Keratinocyte (primary cell): Measurements from ENCODE around the gene MYL6. TPM values are rescaled to one million over a fixed set of nuclear protein-coding genes. Genes with fewer than 3 reads are reported as not detected.

Experiments used
- DNase-seq: peaks from one replicate; pipeline ENCODE4 v3.0.0-alpha.2; 2011; ENCODE audit warnings: low read depth, missing footprints, low spot score
- FAIRE-seq: peaks from 2 replicates; lab custom pipeline; 2011; peaks lifted over from hg19 to GRCh38; lab: Jason Lieb, UNC
- H2AFZ ChIP-seq: 2 replicates; pipeline ENCODE4 v1.6.0; 2012; ENCODE audit warnings: low read length, control low read depth, inconsistent platforms; ENCODE audit not compliant: control insufficient read depth
- H3K27ac ChIP-seq: 2 replicates; pipeline ENCODE4 v1.5.1; 2011; ENCODE audit warnings: low read length; ENCODE audit not compliant: control insufficient read depth, insufficient read depth
- H3K27me3 ChIP-seq: 3 replicates; pipeline ENCODE4 v1.6.0; 2011; ENCODE audit warnings: low read length; ENCODE audit not compliant: control insufficient read depth, insufficient read depth; ENCODE audit errors: extremely low read depth
- H3K36me3 ChIP-seq, 2 experiments: 2 replicates in 1 of 2; 3 replicates in 1 of 2; pipeline ENCODE4 v1.5.1; 2011; ENCODE audit warnings: low read length in 2 of 2, mild to moderate bottlenecking in 1 of 2; ENCODE audit not compliant: control insufficient read depth in 2 of 2, insufficient read depth in 2 of 2; ENCODE audit errors: extremely low read depth in 1 of 2
- H3K4me1 ChIP-seq: 3 replicates; pipeline ENCODE4 v1.5.1; 2011; ENCODE audit warnings: low read length; ENCODE audit not compliant: control insufficient read depth, insufficient read depth; ENCODE audit errors: extremely low read depth
- H3K4me2 ChIP-seq: 3 replicates; pipeline ENCODE4 v1.6.0; 2011; ENCODE audit warnings: low read depth, low read length; ENCODE audit not compliant: control insufficient read depth, insufficient read depth; ENCODE audit errors: extremely low read depth
- H3K4me3 ChIP-seq, 3 experiments: fragments of 200-600 bp in 1 of 3; sonication (generic) in 1 of 3; 2 replicates in 2 of 3; 3 replicates in 1 of 3; pipeline ENCODE4 v1.5.1; 2011 to 2016; ENCODE audit warnings: low read length in 3 of 3, mild to moderate bottlenecking in 3 of 3, control low read depth in 2 of 3, inconsistent platforms in 1 of 3, low read depth in 1 of 3, mixed read lengths in 1 of 3, mixed run types in 1 of 3, moderate library complexity in 1 of 3; ENCODE audit not compliant: control insufficient read depth in 2 of 3, insufficient read depth in 2 of 3; ENCODE audit errors: extremely low read depth in 1 of 3
- H3K79me2 ChIP-seq: 2 replicates; pipeline ENCODE4 v1.6.0; 2012; ENCODE audit warnings: low read length; ENCODE audit not compliant: control insufficient read depth, insufficient read depth
- H3K9ac ChIP-seq: 3 replicates; pipeline ENCODE4 v1.6.0; 2011; ENCODE audit warnings: low read length; ENCODE audit not compliant: control insufficient read depth, insufficient read depth; ENCODE audit errors: extremely low read depth
- H3K9me1 ChIP-seq: 3 replicates; pipeline ENCODE4 v1.6.0; 2011; ENCODE audit warnings: low read length; ENCODE audit not compliant: control insufficient read depth, insufficient read depth; ENCODE audit errors: extremely low read depth
- H3K9me3 ChIP-seq: 2 replicates; pipeline ENCODE4 v1.5.1; 2012; ENCODE audit warnings: low read depth, low read length; ENCODE audit not compliant: control insufficient read depth
- H4K20me1 ChIP-seq: 3 replicates; pipeline ENCODE4 v1.6.0; 2011; ENCODE audit warnings: low read length; ENCODE audit not compliant: control insufficient read depth, insufficient read depth; ENCODE audit errors: extremely low read depth
- CTCF ChIP-seq, 3 experiments: IDR thresholded peaks in 1 of 3; conservative IDR thresholded peaks in 1 of 3; optimal IDR thresholded peaks in 1 of 3; 2 replicates in 2 of 3; 3 replicates in 1 of 3; pipeline versions ENCODE3 to v1.5.1; 2011; ENCODE audit warnings: low read length in 3 of 3, mild to moderate bottlenecking in 3 of 3, moderate library complexity in 2 of 3, control low read depth in 1 of 3, inconsistent platforms in 1 of 3; ENCODE audit not compliant: insufficient read depth in 2 of 3; ENCODE audit errors: extremely low read depth in 1 of 3
- EZH2 ChIP-seq: IDR thresholded peaks from one replicate; pipeline ENCODE4 v1.6.1; 2012; ENCODE audit warnings: inconsistent platforms, mild to moderate bottlenecking, low read length, moderate library complexity
- dilution Hi-C: fragments of 300-500 bp; cut with MboI; formaldehyde crosslinking; loops from one replicate; pipeline ENCODE4 v1.7.0; 2020; ENCODE audit warnings: low sequenced_read_pairs; ENCODE audit not compliant: extremely low pct_ligation_motif_present
- polyA minus RNA-seq, 3 experiments: library from RNA; depleted of rRNA, polyadenylated mRNA; stranded (reverse); fragments of >200 nt; gene quantifications; 1 replicate in 1 of 3; 2 replicates in 1 of 3; 3 replicates in 1 of 3; pipeline ENCODE4 v1.2.3, GENCODE V29; 2011
- polyA plus RNA-seq, 5 experiments: library from polyadenylated mRNA; depleted of rRNA in 3 of 5; stranded (reverse) in 3 of 5; stranded (forward) in 1 of 5; unstranded in 1 of 5; fragments of >200 nt; gene quantifications; 1 replicate in 1 of 5; 2 replicates in 3 of 5; 3 replicates in 1 of 5; pipeline versions ENCODE4 v1.2.1 to v1.2.3, GENCODE V29; 2011 to 2012; ENCODE audit warnings: missing spikeins in 2 of 5, low read depth in 1 of 5, low replicate concordance in 1 of 5

MYL6 gene
- 3,666 to 4,542 TPM (median 4,521 TPM) in 3 replicates for polyA plus RNA-seq
- 3,303 TPM for polyA plus RNA-seq (2011; ENCODE audit: low read depth)
- polyA plus RNA-seq (2011; cell fraction: cytosol; rRNA removed) = 4,238 and 5,249 TPM in 2 replicates
- 2,592 and 2,714 TPM in 2 replicates for polyA plus RNA-seq (2011; cell fraction: nucleus; rRNA removed)
- 2,021 and 2,926 TPM in 2 replicates for polyA plus RNA-seq (2012; ENCODE audit: low replicate concordance)
- 862 to 923 TPM (median 864 TPM) in 3 replicates for polyA minus RNA-seq
- 780 TPM for polyA minus RNA-seq (2011; cell fraction: cytosol; rRNA and poly(A)+ RNA removed)
- 337 and 450 TPM in 2 replicates for polyA minus RNA-seq (2011; cell fraction: nucleus; rRNA and poly(A)+ RNA removed)

- DNase-seq (peak; percentile 96), FAIRE-seq (peak; percentile 71)
- Histone ChIP-seq H3K9me1 (no peaks in the 10 kb centered on the region), H3K4me3 (peak within 1 kb of the TSS; percentile 84 to 98 (median 89)), H2AFZ (peak within 1 kb of the TSS; percentile 84), H3K27me3 (no peaks in the 10 kb centered on the region), H3K36me3 (peaks cover 35 to 38% of the 10 kb centered on the region in 2 experiments), H3K27ac (peak within 1 kb of the TSS; percentile 98), H3K79me2 (peaks cover 28% of the 10 kb centered on the region), H3K4me2 (peak within 1 kb of the TSS; percentile 95), H3K9me3 (no peaks in the 10 kb centered on the region), H3K4me1 (peaks cover 26% of the 10 kb centered on the region), H3K9ac (peak within 1 kb of the TSS; percentile 99), H4K20me1 (peaks cover 18% of the 10 kb centered on the region)
- dilution Hi-C loops = no loop called here
- TF ChIP-seq EZH2 (no peak), CTCF (optimal IDR thresholded peaks at IDR 0.05 in 1 of 3, IDR thresholded peaks at IDR 0.05 in 1 of 3, conservative IDR thresholded peaks at IDR 0.05 in 1 of 3; ENCODE audit: extremely low read depth in 1 of 3, insufficient read depth in 2 of 3, low read length in 3 of 3) (peak in 1 of 3 experiments; percentile 9)
Measured at GRCh38 chr12:56158029-56158925, at the start of gene MYL6. MYL6 (plus strand) TSS chr12:56158359; CDS start chr12:56158402, 43 bp downstream.

GRCh38 chr12:56110571-56110970, 47.6 kb upstream of the MYL6 start:
- dilution Hi-C loops = no loop called here
- Histone ChIP-seq H4K20me1 (peaks cover 6% of the 10 kb centered on the region), H3K27me3 (no peaks in the 10 kb centered on the region), H3K4me3 (peak overlapping the region in 1 of 3 experiments; percentile 19), H3K79me2 (peaks cover 31% of the 10 kb centered on the region), H3K9me3 (no peaks in the 10 kb centered on the region), H3K4me1 (peaks cover 34% of the 10 kb centered on the region), H2AFZ (no peak overlapping the region), H3K9me1 (no peaks in the 10 kb centered on the region), H3K27ac (peak overlapping the region; percentile 46), H3K9ac (no peak overlapping the region), H3K4me2 (peak overlapping the region; percentile 37), H3K36me3 (peaks cover 23 to 54% of the 10 kb centered on the region in 2 experiments)
- peak; percentile 96 for FAIRE-seq
- DNase-seq = peak; percentile 75
- TF ChIP-seq EZH2 = no peak
- TF ChIP-seq CTCF (optimal IDR thresholded peaks at IDR 0.05 in 1 of 3, IDR thresholded peaks at IDR 0.05 in 1 of 3, conservative IDR thresholded peaks at IDR 0.05 in 1 of 3; ENCODE audit: extremely low read depth in 1 of 3, insufficient read depth in 2 of 3, low read length in 3 of 3) = no peak
